ENCODE measurements around the gene BOK. TPM values are rescaled to one million over a fixed set of nuclear protein-coding genes. Genes with fewer than 3 reads are reported as not detected.
A peak's percentile ranks its signal among the peaks of the same experiment; 100 is the strongest.
"Not testable (repeated sequence)": the region's sequence is repeated elsewhere in the genome, so short reads cannot be mapped to it uniquely, and the experiment has no call there.

Gene BOK
- total RNA-seq, 1 donor from 2014 or later = 76.8 TPM

GRCh38 chr2:241555711-241556110, 2.8 kb upstream of the BOK start:
- no peak for DNase-seq (ENCODE audit: low spot score)

GRCh38 chr2:241556746-241557145, 1.8 kb upstream of the BOK start:
- no peak for DNase-seq (ENCODE audit: low spot score)

- peak; percentile 37 for DNase-seq (ENCODE audit: low spot score)
Observed at GRCh38 chr2:241559323-241560161, 997 bp downstream of the BOK start.

GRCh38 chr2:241560162-241560882, 1.8 kb downstream of the BOK start:
- DNase-seq (ENCODE audit: low spot score) = no peak

- peak; percentile 48 for DNase-seq (ENCODE audit: low spot score)
Observed at GRCh38 chr2:241560883-241561474, 2.4 kb downstream of the BOK start.

GRCh38 chr2:241561832-241562231, 3.3 kb downstream of the BOK start:
- DNase-seq (ENCODE audit: low spot score) = peak; percentile 75

- no peak for DNase-seq (ENCODE audit: low spot score)
Observed at GRCh38 chr2:241562269-241562891, 3.8 kb downstream of the BOK start.

GRCh38 chr2:241563031-241563507, 4.5 kb downstream of the BOK start:
- no peak for DNase-seq (ENCODE audit: low spot score)

- DNase-seq (ENCODE audit: low spot score) = no peak
Observed at GRCh38 chr2:241563571-241563980, 5.0 kb downstream of the BOK start.

- no peak for DNase-seq (ENCODE audit: low spot score)
Observed at GRCh38 chr2:241563981-241564595, 5.5 kb downstream of the BOK start.

- no peak for DNase-seq (ENCODE audit: low spot score)
Observed at GRCh38 chr2:241564596-241565410, 6.3 kb downstream of the BOK start.

GRCh38 chr2:241565411-241565810, 6.9 kb downstream of the BOK start:
- DNase-seq (ENCODE audit: low spot score) = no peak

- not testable (repeated sequence) for DNase-seq (ENCODE audit: low spot score)
Observed at GRCh38 chr2:241566021-241566420, 7.5 kb downstream of the BOK start.

- DNase-seq (ENCODE audit: low spot score) = no peak
Observed at GRCh38 chr2:241566468-241566867, 7.9 kb downstream of the BOK start.

- DNase-seq (ENCODE audit: low spot score) = not testable (repeated sequence)
Observed at GRCh38 chr2:241567266-241567665, 8.7 kb downstream of the BOK start.

GRCh38 chr2:241567776-241568175, 9.2 kb downstream of the BOK start:
- no peak for DNase-seq (ENCODE audit: low spot score)

- no peak for DNase-seq (ENCODE audit: low spot score)
Observed at GRCh38 chr2:241568726-241569125, 10.2 kb downstream of the BOK start.

- no peak for DNase-seq (ENCODE audit: low spot score)
Observed at GRCh38 chr2:241569831-241570281, 11.3 kb downstream of the BOK start.

- no peak for DNase-seq (ENCODE audit: low spot score)
Observed at GRCh38 chr2:241570961-241571581, 12.5 kb downstream of the BOK start.
